PC-3 (cell line): Measurements from ENCODE around the gene SPANXN2. TPM values are rescaled to one million over a fixed set of nuclear protein-coding genes. Genes with fewer than 3 reads are reported as not detected.

Source experiments
- total RNA-seq: library from RNA; depleted of rRNA; stranded (reverse); fragments of >200 nt; gene quantifications from 2 replicates; pipeline ENCODE4 v1.2.3, GENCODE V29; 2014; rRNA removed

SPANXN2 gene
- total RNA-seq, 1 experiment from 2014 or later, result not detected

Other genes with a start within 250 kb of the SPANXN2 start
- not detected in 2 replicates for gene SPANXN3, start 203.3 kb downstream of the SPANXN2 start, total RNA-seq
- 2.3 and 3.7 TPM in 2 replicates for gene SLITRK4, start 84.7 kb downstream of the SPANXN2 start, total RNA-seq
- gene UBE2NL, start 163.3 kb upstream of the SPANXN2 start, total RNA-seq, result not detected in 2 replicates